Measurements from ENCODE around the gene RPE. TPM values are rescaled to one million over a fixed set of nuclear protein-coding genes. Genes with fewer than 3 reads are reported as not detected.

Gene RPE
- total and polyA plus RNA-seq, 10 of the 15 experiments (the other 5 are each of a cell fraction or from before 2014, with no cell fraction given) = 41.5 to 75.3 (median 46.8) TPM

DNA sequence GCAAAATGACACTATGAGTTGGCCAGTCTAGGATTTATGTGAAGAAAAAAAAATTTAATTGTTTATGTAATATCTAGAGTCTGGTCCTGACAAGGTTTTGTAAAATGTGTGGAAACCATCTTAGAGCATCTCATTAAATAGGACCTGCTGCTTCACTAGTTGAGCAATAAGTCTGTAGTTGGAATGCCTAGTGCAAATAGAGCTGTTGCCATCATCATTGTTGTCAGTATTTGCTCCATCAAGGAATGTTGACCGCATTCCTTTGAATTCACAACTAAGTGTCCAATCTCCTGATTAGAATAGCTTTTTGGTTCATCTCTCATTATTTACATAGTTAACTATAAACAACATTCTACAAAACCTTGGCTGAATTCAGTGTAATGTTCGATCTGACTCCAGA is 32.2 kb upstream of the RPE start:
- FAIRE-seq = no peak
- WGBS (ENCODE audit: insufficient coverage, insufficient replicate concordance, low lambda C conversion rate, missing lambda C conversion rate) = 25% methylated on average over 2 of the region's 2 CpGs
- no TSS peak for BruUV-seq (replicated peaks)
- Histone ChIP-seq H3K4me2 (ENCODE audit: control insufficient read depth, insufficient read depth) (no peak overlapping the region), H2AFZ (ENCODE audit: control insufficient read depth, low read depth, low read length) (no peak overlapping the region), H4K20me1 (ENCODE audit: control insufficient read depth, insufficient read depth) (no peaks in the 10 kb centered on the region), H3K36me3 (ENCODE audit: control insufficient read depth in 2 of 2, insufficient read depth in 2 of 2, low read length in 1 of 2) (no peaks in the 10 kb centered on the region), H3K4me3 (no peak overlapping the region), H3K79me2 (ENCODE audit: control insufficient read depth, insufficient read depth, low read length) (no peaks in the 10 kb centered on the region), H3K27me3 (replicated peaks in 1 of 2; ENCODE audit: control insufficient read depth in 2 of 2, insufficient read depth in 2 of 2, low read length in 1 of 2) (no peaks in the 10 kb centered on the region), H3K27ac (ENCODE audit: control insufficient read depth, insufficient read depth) (no peak overlapping the region), H3K4me1 (ENCODE audit: control insufficient read depth, insufficient read depth, low read length) (no peaks in the 10 kb centered on the region), H3K9ac (ENCODE audit: control insufficient read depth, insufficient read depth, low read length) (no peak overlapping the region), H3K9me3 (replicated peaks; ENCODE audit: control insufficient read depth, insufficient read depth, low read length) (no peaks in the 10 kb centered on the region)
- TF ChIP-seq, protein P1, sequence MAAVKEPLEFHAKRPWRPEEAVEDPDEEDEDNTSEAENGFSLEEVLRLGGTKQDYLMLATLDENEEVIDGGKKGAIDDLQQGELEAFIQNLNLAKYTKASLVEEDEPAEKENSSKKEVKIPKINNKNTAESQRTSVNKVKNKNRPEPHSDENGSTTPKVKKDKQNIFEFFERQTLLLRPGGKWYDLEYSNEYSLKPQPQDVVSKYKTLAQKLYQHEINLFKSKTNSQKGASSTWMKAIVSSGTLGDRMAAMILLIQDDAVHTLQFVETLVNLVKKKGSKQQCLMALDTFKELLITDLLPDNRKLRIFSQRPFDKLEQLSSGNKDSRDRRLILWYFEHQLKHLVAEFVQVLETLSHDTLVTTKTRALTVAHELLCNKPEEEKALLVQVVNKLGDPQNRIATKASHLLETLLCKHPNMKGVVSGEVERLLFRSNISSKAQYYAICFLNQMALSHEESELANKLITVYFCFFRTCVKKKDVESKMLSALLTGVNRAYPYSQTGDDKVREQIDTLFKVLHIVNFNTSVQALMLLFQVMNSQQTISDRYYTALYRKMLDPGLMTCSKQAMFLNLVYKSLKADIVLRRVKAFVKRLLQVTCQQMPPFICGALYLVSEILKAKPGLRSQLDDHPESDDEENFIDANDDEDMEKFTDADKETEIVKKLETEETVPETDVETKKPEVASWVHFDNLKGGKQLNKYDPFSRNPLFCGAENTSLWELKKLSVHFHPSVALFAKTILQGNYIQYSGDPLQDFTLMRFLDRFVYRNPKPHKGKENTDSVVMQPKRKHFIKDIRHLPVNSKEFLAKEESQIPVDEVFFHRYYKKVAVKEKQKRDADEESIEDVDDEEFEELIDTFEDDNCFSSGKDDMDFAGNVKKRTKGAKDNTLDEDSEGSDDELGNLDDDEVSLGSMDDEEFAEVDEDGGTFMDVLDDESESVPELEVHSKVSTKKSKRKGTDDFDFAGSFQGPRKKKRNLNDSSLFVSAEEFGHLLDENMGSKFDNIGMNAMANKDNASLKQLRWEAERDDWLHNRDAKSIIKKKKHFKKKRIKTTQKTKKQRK (IDR thresholded peaks at IDR 0.05; ENCODE audit: low read depth, low read length) = no peak
- TF ChIP-seq, protein P2, sequence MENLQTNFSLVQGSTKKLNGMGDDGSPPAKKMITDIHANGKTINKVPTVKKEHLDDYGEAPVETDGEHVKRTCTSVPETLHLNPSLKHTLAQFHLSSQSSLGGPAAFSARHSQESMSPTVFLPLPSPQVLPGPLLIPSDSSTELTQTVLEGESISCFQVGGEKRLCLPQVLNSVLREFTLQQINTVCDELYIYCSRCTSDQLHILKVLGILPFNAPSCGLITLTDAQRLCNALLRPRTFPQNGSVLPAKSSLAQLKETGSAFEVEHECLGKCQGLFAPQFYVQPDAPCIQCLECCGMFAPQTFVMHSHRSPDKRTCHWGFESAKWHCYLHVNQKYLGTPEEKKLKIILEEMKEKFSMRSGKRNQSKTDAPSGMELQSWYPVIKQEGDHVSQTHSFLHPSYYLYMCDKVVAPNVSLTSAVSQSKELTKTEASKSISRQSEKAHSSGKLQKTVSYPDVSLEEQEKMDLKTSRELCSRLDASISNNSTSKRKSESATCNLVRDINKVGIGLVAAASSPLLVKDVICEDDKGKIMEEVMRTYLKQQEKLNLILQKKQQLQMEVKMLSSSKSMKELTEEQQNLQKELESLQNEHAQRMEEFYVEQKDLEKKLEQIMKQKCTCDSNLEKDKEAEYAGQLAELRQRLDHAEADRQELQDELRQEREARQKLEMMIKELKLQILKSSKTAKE (IDR thresholded peaks at IDR 0.05; ENCODE audit: low read depth, poor library complexity, severe bottlenecking) = no peak
- TF ChIP-seq SIN3A (IDR thresholded peaks at IDR 0.05; ENCODE audit: low read depth, low read length) (no peak), IKZF1 (conservative IDR thresholded peaks at IDR 0.05) (no peak), NFXL1 (IDR thresholded peaks at IDR 0.05; ENCODE audit: borderline replicate concordance) (no peak)
- intact Hi-C loops (cut with micrococcal nuclease; ENCODE audit: unreplicated experiment) (no loop called here), in situ Hi-C loops (cut with MboI) (no loop called here)
- SMC1A ChIA-PET (ENCODE audit: uncharacterized antibody, unreplicated experiment) = no interaction called here
- no peak for ATAC-seq
- no peak for DNase-seq (ENCODE audit: low read depth, low spot score)
- POLR2A ChIA-PET = no interaction called here
- RAD21 ChIA-PET (ENCODE audit: unreplicated experiment) = no interaction called here
- CTCF ChIA-PET = interaction anchor here (1.7 to 3.0 kb wide), 2 partner anchors 8 to 9 kb away, joined by 6 to 11 read pairs; no protein-coding TSS in a partner anchor

Data from GM12878 (cell line).